ENCODE measurements around the gene ROMO1.

ROMO1 gene

GRCh38 chr20:35718972-35719635, 19.9 kb downstream of the ROMO1 start:
- TF ChIP-seq NFIC (IDR thresholded peaks at IDR 0.05) (no peak), TCF12 (IDR thresholded peaks at IDR 0.05; ENCODE audit: low read depth) (no peak), EP300 (IDR thresholded peaks at IDR 0.05; ENCODE audit: borderline replicate concordance) (no peak), TEAD4 (IDR thresholded peaks at IDR 0.05) (no peak), RAD21 (IDR thresholded peaks at IDR 0.05; ENCODE audit: low read depth) (no peak), EGR1 (IDR thresholded peaks at IDR 0.05) (no peak), YY1 (IDR thresholded peaks at IDR 0.05; ENCODE audit: low read depth) (no peak), TAF1 (IDR thresholded peaks at IDR 0.05; ENCODE audit: low read depth) (no peak), CREB1 (IDR thresholded peaks at IDR 0.05; ENCODE audit: low read depth) (no peak), FOXM1 (IDR thresholded peaks at IDR 0.05; ENCODE audit: borderline replicate concordance, low read depth) (no peak), ZBTB7A (IDR thresholded peaks at IDR 0.05; ENCODE audit: low read depth) (no peak), CEBPB (IDR thresholded peaks at IDR 0.05) (no peak), MAX (IDR thresholded peaks at IDR 0.05) (no peak)
- TF ChIP-seq, protein P1, sequence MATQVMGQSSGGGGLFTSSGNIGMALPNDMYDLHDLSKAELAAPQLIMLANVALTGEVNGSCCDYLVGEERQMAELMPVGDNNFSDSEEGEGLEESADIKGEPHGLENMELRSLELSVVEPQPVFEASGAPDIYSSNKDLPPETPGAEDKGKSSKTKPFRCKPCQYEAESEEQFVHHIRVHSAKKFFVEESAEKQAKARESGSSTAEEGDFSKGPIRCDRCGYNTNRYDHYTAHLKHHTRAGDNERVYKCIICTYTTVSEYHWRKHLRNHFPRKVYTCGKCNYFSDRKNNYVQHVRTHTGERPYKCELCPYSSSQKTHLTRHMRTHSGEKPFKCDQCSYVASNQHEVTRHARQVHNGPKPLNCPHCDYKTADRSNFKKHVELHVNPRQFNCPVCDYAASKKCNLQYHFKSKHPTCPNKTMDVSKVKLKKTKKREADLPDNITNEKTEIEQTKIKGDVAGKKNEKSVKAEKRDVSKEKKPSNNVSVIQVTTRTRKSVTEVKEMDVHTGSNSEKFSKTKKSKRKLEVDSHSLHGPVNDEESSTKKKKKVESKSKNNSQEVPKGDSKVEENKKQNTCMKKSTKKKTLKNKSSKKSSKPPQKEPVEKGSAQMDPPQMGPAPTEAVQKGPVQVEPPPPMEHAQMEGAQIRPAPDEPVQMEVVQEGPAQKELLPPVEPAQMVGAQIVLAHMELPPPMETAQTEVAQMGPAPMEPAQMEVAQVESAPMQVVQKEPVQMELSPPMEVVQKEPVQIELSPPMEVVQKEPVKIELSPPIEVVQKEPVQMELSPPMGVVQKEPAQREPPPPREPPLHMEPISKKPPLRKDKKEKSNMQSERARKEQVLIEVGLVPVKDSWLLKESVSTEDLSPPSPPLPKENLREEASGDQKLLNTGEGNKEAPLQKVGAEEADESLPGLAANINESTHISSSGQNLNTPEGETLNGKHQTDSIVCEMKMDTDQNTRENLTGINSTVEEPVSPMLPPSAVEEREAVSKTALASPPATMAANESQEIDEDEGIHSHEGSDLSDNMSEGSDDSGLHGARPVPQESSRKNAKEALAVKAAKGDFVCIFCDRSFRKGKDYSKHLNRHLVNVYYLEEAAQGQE (IDR thresholded peaks at IDR 0.05; ENCODE audit: low read depth), result no peak
- TF ChIP-seq, protein P2, sequence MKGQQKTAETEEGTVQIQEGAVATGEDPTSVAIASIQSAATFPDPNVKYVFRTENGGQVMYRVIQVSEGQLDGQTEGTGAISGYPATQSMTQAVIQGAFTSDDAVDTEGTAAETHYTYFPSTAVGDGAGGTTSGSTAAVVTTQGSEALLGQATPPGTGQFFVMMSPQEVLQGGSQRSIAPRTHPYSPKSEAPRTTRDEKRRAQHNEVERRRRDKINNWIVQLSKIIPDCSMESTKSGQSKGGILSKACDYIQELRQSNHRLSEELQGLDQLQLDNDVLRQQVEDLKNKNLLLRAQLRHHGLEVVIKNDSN (IDR thresholded peaks at IDR 0.05), result no peak

GRCh38 chr20:35719717-35720116, 20.5 kb downstream of the ROMO1 start:
- TF ChIP-seq EGR1 (IDR thresholded peaks at IDR 0.05) (no peak), NFIC (IDR thresholded peaks at IDR 0.05) (no peak)

DNA sequence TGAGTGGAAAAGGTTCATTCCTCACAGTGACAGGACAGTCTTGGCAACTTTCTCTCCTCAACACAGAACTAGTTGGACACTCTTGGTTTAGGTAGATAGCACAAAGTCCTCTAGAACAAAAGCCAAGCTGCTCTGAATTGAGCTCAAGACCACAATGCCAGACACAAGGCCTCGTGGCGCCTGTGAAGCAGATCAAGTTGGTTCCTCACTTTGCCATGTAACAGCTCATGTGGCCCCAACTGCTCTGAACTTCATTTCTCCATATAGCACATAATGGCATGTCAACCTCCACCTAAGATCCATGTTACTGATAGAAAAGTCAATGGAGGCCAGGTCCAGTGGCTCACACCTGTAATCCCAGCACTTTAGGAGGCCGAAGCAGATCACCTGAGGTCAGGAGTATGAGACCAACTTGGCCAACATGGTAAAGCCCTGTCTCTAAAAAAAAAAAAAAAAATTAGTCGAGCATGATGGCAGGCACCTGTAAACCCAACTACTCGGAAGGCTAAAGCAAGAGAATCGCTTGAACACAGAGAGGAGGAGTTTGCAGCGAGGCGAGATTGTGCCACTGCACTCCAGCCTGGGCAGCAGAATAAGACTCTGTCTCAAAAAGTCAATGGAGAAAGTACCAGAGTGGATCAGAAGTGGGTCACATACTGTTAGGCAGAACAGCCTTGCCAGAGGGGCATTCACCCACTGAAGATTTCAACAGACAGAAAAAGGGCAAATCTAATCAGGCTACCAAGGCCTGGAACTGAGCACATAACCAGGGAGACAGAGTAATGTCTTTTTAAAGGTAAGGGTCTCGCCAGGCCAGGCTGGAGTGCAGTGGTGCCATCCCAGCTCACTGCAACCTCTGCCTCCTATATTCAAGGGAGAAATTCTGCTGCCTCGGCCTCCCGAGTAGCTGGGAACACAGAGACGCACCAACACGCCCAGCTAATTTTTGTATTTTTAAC, 21.2 kb downstream of the ROMO1 start:
- TF ChIP-seq YY1 (IDR thresholded peaks at IDR 0.05; ENCODE audit: low read depth) (no peak), EP300 (IDR thresholded peaks at IDR 0.05; ENCODE audit: borderline replicate concordance) (no peak), ZBTB7A (IDR thresholded peaks at IDR 0.05; ENCODE audit: low read depth) (no peak), FOXM1 (IDR thresholded peaks at IDR 0.05; ENCODE audit: borderline replicate concordance, low read depth) (no peak), TAF1 (IDR thresholded peaks at IDR 0.05; ENCODE audit: low read depth) (no peak), CREB1 (IDR thresholded peaks at IDR 0.05; ENCODE audit: low read depth) (no peak), MAX (IDR thresholded peaks at IDR 0.05) (no peak), EGR1 (IDR thresholded peaks at IDR 0.05) (no peak), NFIC (IDR thresholded peaks at IDR 0.05) (no peak), TEAD4 (IDR thresholded peaks at IDR 0.05) (no peak), RAD21 (IDR thresholded peaks at IDR 0.05; ENCODE audit: low read depth) (no peak), TCF12 (IDR thresholded peaks at IDR 0.05; ENCODE audit: low read depth) (no peak), CEBPB (IDR thresholded peaks at IDR 0.05) (no peak)
- TF ChIP-seq, protein P1 (IDR thresholded peaks at IDR 0.05; ENCODE audit: low read depth), result no peak
- TF ChIP-seq, protein P2 (IDR thresholded peaks at IDR 0.05), result no peak

- TF ChIP-seq, protein P2 (IDR thresholded peaks at IDR 0.05), result no peak
- TF ChIP-seq MAX (IDR thresholded peaks at IDR 0.05) (no peak), TAF1 (IDR thresholded peaks at IDR 0.05; ENCODE audit: low read depth) (no peak), NFIC (IDR thresholded peaks at IDR 0.05) (no peak), YY1 (IDR thresholded peaks at IDR 0.05; ENCODE audit: low read depth) (no peak), CREB1 (IDR thresholded peaks at IDR 0.05; ENCODE audit: low read depth) (no peak), TCF12 (IDR thresholded peaks at IDR 0.05; ENCODE audit: low read depth) (no peak), RAD21 (IDR thresholded peaks at IDR 0.05; ENCODE audit: low read depth) (no peak), EP300 (IDR thresholded peaks at IDR 0.05; ENCODE audit: borderline replicate concordance) (no peak), EGR1 (IDR thresholded peaks at IDR 0.05) (no peak), CEBPB (IDR thresholded peaks at IDR 0.05) (no peak), FOXM1 (IDR thresholded peaks at IDR 0.05; ENCODE audit: borderline replicate concordance, low read depth) (no peak), TEAD4 (IDR thresholded peaks at IDR 0.05) (no peak)
- TF ChIP-seq, protein P1 (IDR thresholded peaks at IDR 0.05; ENCODE audit: low read depth), result no peak
These were observed 22.0 kb downstream of the ROMO1 start for GRCh38 chr20:35721219-35721618.
